AG09309 (cell line): ENCODE data around the gene SOBP.

ENCODE experiments used
- DNase-seq: peaks from one replicate; pipeline ENCODE4 v3.0.0-alpha.2; 2010; ENCODE audit warnings: low read depth
- H3K4me3 ChIP-seq: 2 replicates; pipeline ENCODE4 v1.5.1; 2011; ENCODE audit warnings: mild to moderate bottlenecking, low read depth, low read length, moderate library complexity; ENCODE audit not compliant: control insufficient read depth
- CTCF ChIP-seq: IDR thresholded peaks from 2 replicates; pipeline ENCODE4 v1.5.1; 2011; ENCODE audit warnings: mild to moderate bottlenecking, low read depth, low read length, inconsistent platforms; ENCODE audit not compliant: insufficient read depth, control insufficient read depth; ENCODE audit errors: missing control alignments

The SOBP gene

GRCh38 chr6:107625264-107625663 lies 135.3 kb downstream of the SOBP start:
- no peak overlapping the region for H3K4me3 ChIP-seq
- DNase-seq: no peak
- no peak for TF ChIP-seq CTCF

- TF ChIP-seq CTCF: no peak
- no peak overlapping the region for H3K4me3 ChIP-seq
- no peak for DNase-seq
Measured at GRCh38 chr6:107626645-107627044, 136.7 kb downstream of the SOBP start.

GRCh38 chr6:107627969-107628368 lies 138.1 kb downstream of the SOBP start:
- no peak overlapping the region for H3K4me3 ChIP-seq
- no peak for DNase-seq
- no peak for TF ChIP-seq CTCF

GRCh38 chr6:107628878-107629277 lies 139.0 kb downstream of the SOBP start:
- no peak overlapping the region for H3K4me3 ChIP-seq
- TF ChIP-seq CTCF: no peak
- DNase-seq: no peak

- no peak for TF ChIP-seq CTCF
- no peak for DNase-seq
- no peak overlapping the region for H3K4me3 ChIP-seq
Measured at GRCh38 chr6:107629548-107630129, 139.7 kb downstream of the SOBP start.

GRCh38 chr6:107630348-107630977 lies 140.5 kb downstream of the SOBP start:
- DNase-seq: no peak
- H3K4me3 ChIP-seq: no peak overlapping the region
- TF ChIP-seq CTCF: no peak
